NK-92 (cell line): ENCODE results near the gene AK8.

Experiments
- DNase-seq: peaks from one replicate; lab custom pipeline; 2025; ENCODE audit not compliant: unreplicated experiment; lab: John Stamatoyannopoulos, UW

The AK8 gene

GRCh38 chr9:132877824-132878694, at the start of gene AK8:
Gene AK8, minus strand, starts transcription at chr9:132878284. Its CDS starts 29 bp downstream, at chr9:132878255.
- DNase-seq: no peak

GRCh38 chr9:132927704-132928103, 49.6 kb upstream of the AK8 start:
- DNase-seq: no peak

DNA sequence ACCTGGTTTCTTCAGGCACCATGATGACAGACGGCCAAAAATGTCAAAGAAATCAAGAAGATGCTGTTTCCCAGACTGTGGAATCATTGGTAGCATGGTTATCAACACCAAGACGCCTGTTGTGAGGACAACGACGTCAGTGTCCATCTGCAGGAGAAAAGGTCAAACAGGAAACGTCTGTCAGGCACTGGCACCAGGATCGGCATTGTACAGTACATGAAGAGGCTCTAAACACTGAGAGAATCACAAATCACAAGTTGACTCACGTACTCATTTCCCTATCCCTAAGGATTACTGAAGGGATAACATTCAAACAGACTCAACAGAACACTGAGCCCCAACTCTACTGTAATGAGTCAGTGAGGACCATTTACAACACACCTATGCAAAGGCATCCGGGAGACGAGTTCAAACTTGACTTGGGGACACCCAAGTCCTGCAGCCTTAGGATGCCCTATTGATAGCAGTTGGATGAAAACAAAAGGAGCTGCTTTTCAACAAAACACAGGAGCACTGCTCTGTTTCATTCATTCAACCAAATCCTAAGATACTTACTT, 45.3 kb upstream of the AK8 start:
- no peak for DNase-seq

DNA sequence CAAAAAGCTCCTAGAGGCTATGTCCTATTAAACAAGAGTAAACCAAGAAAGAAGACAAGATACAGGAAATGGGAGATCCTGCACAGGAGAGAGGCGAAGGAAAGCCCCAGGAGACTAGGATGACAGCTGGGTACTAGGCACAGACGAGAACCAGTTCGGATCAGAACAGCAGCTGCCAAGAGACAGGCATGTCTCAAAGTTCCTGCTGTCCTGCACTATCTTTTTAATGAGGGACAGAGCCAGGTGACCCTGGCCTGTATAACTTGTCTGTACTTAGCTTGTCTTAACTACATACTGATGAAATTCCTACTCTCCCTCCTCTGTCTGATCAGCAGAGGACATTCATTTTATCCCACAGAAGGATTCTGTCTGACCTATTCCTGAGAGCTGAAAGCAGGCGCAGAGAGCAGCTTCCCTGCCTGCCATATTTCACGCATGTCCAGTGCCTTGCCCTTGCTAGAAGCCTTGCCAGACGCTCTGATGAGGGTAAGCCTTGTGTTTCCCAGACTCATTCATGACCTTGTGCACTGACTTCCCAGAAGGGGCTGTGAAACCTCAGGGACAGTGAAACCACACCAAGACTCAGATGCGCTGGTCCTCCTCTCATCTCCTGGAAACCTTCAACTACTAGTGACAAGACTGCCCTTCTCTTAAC, 41.7 kb upstream of the AK8 start:
- no peak for DNase-seq

- DNase-seq: no peak
Observed at GRCh38 chr9:132914924-132915323, 36.8 kb upstream of the AK8 start.

DNA sequence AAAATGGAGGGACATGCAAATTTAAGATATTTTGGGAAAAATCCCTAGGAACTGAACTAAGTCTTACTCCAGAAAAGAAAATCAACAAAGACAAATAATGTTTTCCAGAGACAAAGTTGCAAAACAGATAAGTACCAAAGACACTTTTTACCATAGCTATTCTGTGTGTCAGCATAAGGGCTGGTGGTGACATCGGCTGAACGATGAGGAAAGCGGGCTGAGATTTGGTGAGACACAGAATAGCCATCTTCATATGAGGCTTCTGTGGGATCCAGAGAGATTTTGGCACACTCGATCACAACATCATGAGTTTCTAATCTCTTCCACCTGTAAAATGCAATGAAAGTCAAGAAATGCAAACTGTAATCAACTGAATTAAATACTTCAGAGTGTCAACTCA, 34.0 kb upstream of the AK8 start:
- no peak for DNase-seq

DNA sequence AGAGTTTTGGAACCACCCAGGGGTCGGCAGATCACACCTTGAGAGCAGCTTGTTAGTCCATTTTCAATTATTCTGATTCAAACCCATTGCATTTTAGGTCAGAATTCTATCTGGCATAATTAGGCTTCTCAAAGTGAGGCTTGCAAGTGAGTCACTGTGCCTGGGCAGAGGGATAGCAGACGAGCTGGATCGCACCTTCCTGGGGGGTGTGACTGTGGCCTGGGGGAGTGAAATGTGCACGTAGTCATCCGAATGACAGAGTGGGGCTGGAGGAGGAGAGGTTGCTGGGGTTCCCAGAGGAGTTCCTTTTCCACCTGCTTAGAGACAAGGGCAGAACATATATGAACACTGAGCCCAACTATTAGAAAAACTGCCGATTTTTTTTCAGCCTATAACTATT, 32.3 kb upstream of the AK8 start:
- no peak for DNase-seq

- DNase-seq: no peak
Observed at GRCh38 chr9:132909311-132909710, 31.2 kb upstream of the AK8 start.

DNA sequence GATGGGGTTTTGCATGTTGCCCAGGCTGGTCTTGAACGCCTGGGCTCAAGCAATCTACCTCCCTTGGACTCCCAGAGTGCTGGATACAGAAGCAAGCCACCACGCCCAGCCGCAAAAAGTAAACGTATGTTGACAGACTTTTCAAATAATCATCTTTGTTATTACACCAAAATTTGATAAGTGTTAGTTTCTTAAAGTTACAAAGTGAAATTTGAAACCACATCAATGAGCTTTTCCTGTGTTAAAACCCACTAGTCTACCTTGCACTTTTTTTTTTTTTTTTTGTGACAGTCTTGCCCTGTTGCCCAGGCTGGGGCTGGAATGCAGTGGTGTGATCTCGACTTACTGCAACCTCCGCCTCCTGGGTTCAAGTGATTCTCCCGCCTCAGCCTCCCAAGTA, 30.6 kb upstream of the AK8 start:
- no peak for DNase-seq

DNA sequence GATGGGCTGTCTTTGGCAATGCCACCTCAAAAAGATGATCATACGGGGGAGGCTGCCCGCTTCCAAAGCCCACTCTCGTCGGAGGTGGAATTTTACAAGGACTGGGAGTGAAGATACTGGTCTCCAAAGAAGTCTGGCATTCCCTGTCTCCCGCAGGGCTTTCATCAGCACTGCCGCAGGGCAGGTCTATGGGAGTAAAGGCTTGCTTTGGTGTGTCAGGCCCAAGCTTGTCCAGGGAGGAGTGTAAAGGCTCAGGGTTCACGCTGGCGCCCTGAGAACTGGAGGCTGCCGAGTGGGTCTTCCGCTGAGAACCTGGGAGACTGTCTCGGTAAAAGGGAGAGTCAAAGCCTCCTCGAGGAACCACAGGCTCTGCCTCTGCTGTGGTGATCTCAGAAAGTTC, 27.6 kb upstream of the AK8 start:
- DNase-seq: no peak

- no peak for DNase-seq
Observed at GRCh38 chr9:132903574-132904492, 25.7 kb upstream of the AK8 start.

DNA sequence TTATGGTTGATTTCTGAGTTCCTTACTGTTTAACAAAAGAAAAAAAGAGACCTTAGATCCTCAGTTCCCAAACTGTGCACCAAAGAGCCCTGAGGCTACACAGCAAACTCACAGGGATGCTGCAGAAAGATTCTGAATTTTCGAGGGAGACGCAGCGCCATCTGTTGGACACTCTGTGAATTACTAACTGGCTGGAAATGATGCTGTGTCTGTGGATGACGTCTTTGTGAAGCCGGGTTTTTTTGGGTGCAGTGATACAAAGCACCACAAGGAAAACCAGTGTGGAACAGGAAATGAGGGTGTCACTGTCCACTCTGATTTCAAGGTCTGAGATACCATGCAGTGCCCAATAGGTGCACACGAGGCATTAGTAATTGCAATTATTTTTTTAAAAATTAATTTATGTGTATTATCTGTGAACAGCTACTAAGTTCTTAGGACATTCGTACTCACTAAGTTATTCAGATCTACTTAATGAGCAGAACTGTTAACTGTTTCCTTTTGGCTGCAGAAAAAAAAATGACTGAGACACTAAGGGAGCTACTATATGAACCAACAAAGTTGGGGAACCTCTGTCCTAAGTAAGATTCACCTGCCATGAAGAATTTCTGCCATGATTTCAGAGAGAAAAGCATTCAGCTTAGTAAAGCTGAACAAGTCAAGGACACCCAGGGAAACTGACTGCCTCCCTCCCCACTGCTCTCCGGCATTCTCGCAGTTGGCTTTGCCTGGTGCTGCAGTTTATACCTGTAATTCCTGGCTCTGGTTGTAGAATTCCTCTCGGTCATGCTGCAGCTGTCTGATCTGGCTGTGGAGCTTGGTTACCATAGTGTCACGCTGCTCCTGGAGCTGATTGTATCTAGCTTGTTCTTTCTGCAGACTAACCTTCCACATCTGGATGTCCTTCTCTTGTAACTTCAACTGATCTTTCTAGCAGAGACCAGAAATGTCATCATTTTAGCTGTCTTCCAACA, 24.1 kb upstream of the AK8 start:
- DNase-seq: no peak

- DNase-seq: no peak
Observed at GRCh38 chr9:132898051-132898450, 20.0 kb upstream of the AK8 start.

DNA sequence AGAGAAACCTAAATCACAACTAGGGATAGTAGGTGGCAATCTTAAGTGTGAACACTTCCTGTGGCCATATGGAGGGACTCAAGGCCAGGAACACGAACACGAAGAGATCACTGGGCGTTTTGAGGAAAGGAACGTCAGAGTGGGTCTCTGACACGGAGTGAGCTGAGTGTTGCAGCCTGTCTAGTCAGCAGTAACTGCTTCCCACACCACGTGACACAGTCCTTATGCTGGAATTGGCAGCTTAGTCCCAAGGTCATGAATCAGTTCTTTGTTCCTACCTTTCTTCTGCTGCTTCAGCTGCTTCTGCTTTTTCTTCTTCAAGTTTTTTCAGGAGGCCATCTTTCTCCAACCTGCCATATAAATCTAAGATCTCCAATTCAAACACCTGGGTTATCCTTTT, 18.8 kb upstream of the AK8 start:
- DNase-seq: no peak

DNA sequence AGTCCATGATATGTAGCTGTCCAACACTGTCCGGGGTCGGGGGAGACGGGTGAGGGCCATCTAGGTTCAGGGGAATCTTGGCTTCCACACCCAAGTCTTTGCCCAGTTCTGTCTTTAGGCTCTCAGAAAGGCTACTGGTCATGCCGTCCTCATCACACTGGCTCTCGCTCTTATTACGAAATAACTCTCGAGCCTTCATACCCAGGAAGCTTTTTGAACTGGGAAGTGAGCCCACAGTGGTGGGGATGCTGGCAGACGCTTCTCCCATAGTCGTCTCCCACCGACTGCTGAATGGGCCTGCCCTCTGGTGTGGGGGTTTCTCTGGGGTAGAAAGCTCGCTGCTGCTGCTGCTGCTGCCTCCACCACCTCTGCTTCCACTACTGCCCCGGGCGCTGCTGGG, 18.2 kb upstream of the AK8 start:
- no peak for DNase-seq

DNA sequence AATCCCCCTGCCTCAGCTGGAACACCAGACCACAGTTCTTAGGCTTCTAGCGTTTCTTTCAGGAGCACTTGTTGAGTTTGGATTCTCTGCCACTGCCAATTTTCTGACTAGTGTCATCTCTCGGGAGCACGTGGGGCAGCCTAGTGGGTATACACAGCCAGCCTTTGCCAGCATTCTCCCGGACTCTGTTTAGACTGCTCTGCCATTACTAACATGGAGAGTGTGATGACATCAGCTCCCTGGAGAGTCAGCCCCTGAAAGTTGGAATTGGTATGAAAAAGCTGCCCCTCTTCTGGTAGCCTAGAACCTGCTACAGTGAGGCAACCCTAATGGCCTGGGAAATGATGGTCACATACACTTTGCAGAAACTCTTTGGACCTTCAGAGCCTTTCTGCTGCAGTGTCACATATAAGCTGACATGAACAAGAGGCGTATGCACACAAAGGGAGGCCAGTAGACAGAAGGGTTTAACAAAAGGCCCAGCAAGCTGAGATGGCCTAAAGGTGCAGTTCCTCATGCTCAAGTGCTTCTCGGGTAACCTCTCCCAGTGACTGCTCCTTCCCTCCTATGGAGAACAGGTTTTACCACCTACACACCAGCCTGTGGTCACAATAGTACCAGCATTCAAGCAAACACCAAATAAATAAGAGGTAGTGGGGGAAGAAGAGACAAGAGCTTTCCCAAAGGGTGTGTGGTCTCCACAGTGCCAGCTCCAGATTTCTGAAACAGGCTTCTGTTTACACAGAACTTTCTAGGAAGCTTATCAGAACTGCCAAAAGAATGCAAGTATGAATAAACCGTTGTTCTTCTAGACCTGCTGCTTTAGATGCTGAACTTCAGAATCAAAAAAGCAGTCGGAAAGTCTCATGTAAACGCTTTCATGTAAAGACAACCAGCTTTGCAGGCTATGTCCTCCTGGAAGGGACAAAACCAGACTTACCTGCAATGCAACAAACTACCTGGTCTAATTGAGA, 17.1 kb upstream of the AK8 start:
- no peak for DNase-seq

DNA sequence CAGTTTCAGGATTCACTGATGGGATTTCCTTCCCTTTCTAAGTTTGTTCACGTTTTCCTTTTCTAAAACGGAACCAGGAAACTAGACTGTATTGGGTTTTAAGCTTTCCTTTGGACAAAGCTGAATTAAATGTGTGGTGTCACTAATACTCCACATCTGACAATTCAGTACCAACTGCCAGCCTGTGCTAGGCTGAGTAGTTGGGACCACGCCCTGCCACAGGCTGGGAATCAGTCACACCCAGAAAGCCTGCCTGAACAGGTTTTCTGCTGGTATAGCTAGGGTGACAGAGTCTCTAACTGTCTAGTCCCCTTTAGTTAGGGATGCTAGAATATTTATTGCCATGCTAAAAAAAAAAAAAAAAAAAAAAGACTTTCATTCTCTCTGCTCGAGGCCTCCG, 16.3 kb upstream of the AK8 start:
- DNase-seq: no peak

DNA sequence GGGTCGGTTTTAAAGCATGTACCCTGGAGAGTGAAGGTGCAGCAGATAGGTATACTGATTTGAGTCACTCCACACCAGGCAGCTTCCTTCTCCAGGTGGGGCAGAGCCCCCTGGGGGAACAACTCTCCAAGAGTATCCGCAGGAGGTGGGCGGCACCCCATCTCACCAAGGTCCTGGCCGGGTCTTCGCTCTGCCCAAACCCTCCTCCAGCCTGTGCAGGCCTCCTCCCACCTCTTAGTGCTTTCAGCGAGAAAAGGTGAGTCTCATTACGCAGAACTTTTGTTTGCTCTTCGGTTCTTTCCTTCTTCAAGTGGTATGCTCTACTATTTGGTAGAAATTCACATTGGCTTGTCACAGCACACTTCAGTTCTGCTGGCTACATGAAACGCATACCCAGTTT, 14.3 kb upstream of the AK8 start:
- no peak for DNase-seq

- DNase-seq: no peak
Observed at GRCh38 chr9:132888151-132888550, 10.1 kb upstream of the AK8 start.
